HT1080 (cell line): Measurements from ENCODE around the gene SVIL. TPM values are rescaled to one million over a fixed set of nuclear protein-coding genes. Genes with fewer than 3 reads are reported as not detected.
A peak's percentile ranks its signal among the peaks of the same experiment; 100 is the strongest.

ENCODE experiments used
- DNase-seq: peaks from one replicate; pipeline ENCODE4 v3.0.0-alpha.2; 2015; ENCODE audit warnings: low read depth
- small RNA-seq: library from RNA; depleted of rRNA; stranded (forward); fragments of <200 nt; gene quantifications from one replicate; pipeline ENCODE3, GENCODE V24; 2014
- total RNA-seq: library from RNA; depleted of rRNA; stranded (reverse); fragments of >200 nt; shearing (Covaris generic); gene quantifications from 2 replicates; pipeline ENCODE4 v1.2.3, GENCODE V29; 2014

Gene SVIL
- total RNA-seq, 1 experiment from 2014 or later: 8.2 TPM

- DNase-seq: no peak
These were observed 207.1 kb downstream of the SVIL start for GRCh38 chr10:29427667-29428066.

DNA sequence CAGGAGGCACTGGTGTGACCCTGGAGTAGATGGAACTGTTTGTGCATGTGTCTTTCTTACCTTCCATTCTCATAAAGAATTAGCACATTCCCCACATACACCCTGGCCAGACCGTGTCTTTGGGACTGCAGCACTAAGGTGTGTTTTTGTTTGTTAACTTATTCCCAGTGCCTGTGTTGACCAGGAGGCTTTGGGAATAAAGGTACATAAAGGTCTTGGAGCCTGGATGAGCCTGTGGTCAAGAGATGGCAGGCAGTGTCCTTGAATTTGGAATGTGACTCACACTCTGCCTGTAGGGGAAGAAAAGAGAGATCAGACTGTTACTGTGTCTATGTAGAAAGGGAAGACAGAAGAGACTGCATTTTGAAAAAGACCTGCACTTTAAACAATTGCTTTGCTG lies 208.4 kb downstream of the SVIL start:
- no peak for DNase-seq

- no peak for DNase-seq
These were observed 210.8 kb downstream of the SVIL start for GRCh38 chr10:29424017-29424416.

DNA sequence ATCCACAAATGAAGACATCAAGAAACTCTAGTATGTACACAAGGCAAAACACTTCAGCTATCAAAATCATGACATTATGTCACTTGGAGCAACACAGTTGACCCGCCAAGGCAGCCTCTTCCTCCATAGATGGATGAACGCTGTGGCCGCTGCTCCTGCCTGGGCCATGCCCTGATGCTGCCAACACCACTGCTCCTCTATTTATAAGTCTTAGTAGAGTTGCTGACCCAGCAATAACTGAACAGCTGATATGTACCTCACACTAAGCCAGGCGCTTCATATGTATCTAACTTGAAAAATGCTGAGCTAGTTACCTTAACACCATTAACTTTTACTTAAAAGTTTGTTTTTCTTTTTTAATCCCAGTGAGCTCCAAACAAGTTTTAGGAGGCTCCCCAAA lies 214.0 kb downstream of the SVIL start:
- no peak for DNase-seq

- DNase-seq: no peak
These were observed 217.4 kb downstream of the SVIL start for GRCh38 chr10:29417324-29417723.

- DNase-seq: no peak
These were observed 218.9 kb downstream of the SVIL start for GRCh38 chr10:29415876-29416275.

DNA sequence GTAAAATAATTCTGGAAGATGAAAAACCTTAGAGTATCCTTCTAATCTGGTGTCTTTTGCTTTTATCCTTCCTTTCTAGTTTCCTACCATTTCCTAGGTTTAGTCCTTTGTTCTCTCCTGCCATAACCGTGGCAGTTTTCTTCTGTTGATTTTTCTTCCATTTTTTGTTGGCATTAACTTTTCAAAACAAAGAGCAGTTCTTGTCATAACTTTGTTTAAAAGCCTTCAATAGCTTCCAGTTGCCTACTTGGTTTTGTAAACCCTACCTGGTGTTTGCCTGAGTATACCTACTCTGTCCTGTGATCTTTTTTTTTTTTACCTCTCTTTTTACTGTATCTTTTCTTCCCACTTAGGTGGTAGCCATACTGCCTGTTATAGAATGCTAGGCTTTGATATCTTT lies 220.3 kb downstream of the SVIL start:
- no peak for DNase-seq

- no peak for DNase-seq
These were observed 222.3 kb downstream of the SVIL start for GRCh38 chr10:29412485-29412884.

DNA sequence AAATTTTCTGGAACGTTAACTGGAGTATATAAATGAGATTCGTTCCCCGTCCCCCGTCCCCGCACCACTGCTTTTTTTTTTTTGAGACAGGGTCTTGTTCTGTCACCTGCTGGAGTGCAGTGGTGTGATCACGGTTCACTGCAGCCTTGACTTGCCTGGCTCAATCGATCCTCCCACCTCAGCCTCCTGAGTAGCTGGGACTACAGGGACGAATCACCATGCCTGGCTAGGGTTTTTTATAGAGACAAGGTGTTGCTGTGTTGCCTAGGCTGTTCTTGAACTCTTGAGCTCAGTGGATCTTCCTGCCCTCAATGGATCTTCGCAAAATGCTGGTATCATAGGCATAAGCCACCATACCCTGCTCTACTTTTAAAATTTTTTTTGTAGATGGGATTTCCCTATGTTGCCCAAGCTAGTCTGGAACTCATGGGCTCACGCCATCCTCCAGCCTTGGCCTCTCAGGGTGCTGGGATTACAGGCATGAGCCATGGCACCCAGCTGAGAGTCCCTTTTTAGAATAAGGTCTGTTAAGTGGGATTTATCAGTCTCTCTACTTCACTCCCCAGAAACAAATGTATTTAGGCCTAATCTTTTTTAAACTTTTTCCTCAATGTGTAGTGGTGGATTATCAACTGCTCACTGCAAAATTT lies 223.0 kb downstream of the SVIL start:
- DNase-seq: no peak

GRCh38 chr10:29409241-29410054 lies 225.3 kb downstream of the SVIL start:
- peak; percentile 62 for DNase-seq

DNA sequence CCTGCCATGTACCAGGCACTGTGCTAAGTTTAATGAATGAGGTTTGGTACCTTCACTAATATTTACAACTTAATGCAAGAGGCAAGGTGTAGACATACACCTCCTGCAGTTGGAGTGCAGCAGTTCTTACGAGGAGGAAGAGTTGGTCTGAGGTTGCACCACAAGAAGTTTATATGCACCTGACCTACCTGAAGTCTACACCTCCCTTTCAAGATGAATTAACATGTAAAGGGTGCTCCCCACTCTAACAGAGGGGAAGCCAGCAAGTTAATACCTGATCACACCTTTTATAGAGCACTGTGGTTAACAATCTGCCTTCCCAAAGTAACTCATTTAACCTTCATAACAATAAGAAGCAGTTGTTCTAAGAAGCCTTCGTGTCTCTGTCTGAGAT lies 225.9 kb downstream of the SVIL start:
- no peak for DNase-seq

Small RNA genes lying within 50 kb of the gene (small RNA-seq; reads per million reads assigned to genes)
- gene MIR604 (not detected), gene MIR938 (not detected), gene RF00105 (not detected)
